Iris pigment epithelial cell (primary cell): ENCODE measurements around the gene KCNQ1.

Experiments used
- DNase-seq: peaks from one replicate; pipeline ENCODE4 v3.0.0-alpha.2; 2011; ENCODE audit warnings: low read depth

KCNQ1 gene

GRCh38 chr11:2461253-2461955, 16.6 kb downstream of the KCNQ1 start:
- DNase-seq = no peak

- DNase-seq = no peak
These were observed 17.2 kb downstream of the KCNQ1 start for GRCh38 chr11:2461956-2462542.

GRCh38 chr11:2462543-2462985, 17.8 kb downstream of the KCNQ1 start:
- DNase-seq = no peak

GRCh38 chr11:2462986-2463765, 18.4 kb downstream of the KCNQ1 start:
- DNase-seq = no peak

- DNase-seq = no peak
These were observed 19.0 kb downstream of the KCNQ1 start for GRCh38 chr11:2463766-2464277.

- no peak for DNase-seq
These were observed 19.8 kb downstream of the KCNQ1 start for GRCh38 chr11:2464451-2465165.

GRCh38 chr11:2465202-2466068, 20.6 kb downstream of the KCNQ1 start:
- no peak for DNase-seq

GRCh38 chr11:2466069-2466801, 21.4 kb downstream of the KCNQ1 start:
- no peak for DNase-seq

GRCh38 chr11:2466869-2467694, 22.3 kb downstream of the KCNQ1 start:
- DNase-seq = no peak

- no peak for DNase-seq
These were observed 22.9 kb downstream of the KCNQ1 start for GRCh38 chr11:2467695-2468055.

- no peak for DNase-seq
These were observed 23.8 kb downstream of the KCNQ1 start for GRCh38 chr11:2468363-2469235.

- no peak for DNase-seq
These were observed 25.7 kb downstream of the KCNQ1 start for GRCh38 chr11:2470495-2470894.

GRCh38 chr11:2471048-2471803, 26.4 kb downstream of the KCNQ1 start:
- no peak for DNase-seq

- no peak for DNase-seq
These were observed 26.9 kb downstream of the KCNQ1 start for GRCh38 chr11:2471804-2472096.

GRCh38 chr11:2472428-2473186, 27.8 kb downstream of the KCNQ1 start:
- no peak for DNase-seq

GRCh38 chr11:2473361-2474058, 28.7 kb downstream of the KCNQ1 start:
- DNase-seq = no peak
